ENCODE measurements around the gene GPS1. TPM values are rescaled to one million over a fixed set of nuclear protein-coding genes. Genes with fewer than 3 reads are reported as not detected.

The GPS1 gene
- total and polyA plus RNA-seq, 9 of the 15 experiments (the other 6 are each of a cell fraction or from before 2014, with no cell fraction given), result 3.1 to 167 (median 69.9) TPM

DNA sequence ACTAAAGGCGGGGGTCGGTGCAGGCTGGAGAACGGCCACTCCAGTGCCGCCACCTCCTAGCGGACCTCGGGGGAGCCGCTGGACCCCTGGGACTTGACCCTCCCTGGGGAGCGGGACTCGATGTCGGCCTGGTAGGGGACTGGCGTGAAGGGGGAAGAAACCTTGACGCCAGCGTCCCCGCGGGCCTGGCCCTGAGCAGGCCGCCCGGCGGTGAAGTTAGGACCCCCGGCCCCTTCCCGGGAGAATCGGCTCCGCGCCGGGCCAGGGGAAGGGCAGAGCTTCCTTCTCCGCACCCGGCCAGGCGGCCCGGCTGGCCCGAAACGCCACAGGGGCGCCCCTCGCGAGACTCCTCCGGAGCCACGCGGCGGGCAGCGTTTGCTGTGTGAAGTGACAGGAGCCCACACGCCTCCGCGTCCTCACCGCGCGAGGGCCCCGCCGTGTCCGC, 13.5 kb downstream of the GPS1 start (continued):
- peak; percentile 44 for TF ChIP-seq RBFOX2 (IDR thresholded peaks at IDR 0.05; ENCODE audit: low read depth, low read length)
- TF ChIP-seq, protein P1, sequence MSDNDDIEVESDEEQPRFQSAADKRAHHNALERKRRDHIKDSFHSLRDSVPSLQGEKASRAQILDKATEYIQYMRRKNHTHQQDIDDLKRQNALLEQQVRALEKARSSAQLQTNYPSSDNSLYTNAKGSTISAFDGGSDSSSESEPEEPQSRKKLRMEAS (CRISPR knock-in tag; IDR thresholded peaks at IDR 0.05), result peak; percentile 19; the same call in 1 of the 2 replicates
- no peak for TF ChIP-seq ZNF311 (CRISPR knock-in tag; IDR thresholded peaks at IDR 0.05)
- TF ChIP-seq FOSL1 (tag; conservative IDR thresholded peaks at IDR 0.05), result 0 out of 2 replicates have a peak, but pooled peaks have one; percentile 0
- no peak for TF ChIP-seq PYGO2 (tag; IDR thresholded peaks at IDR 0.05)
- TF ChIP-seq PURB (CRISPR knock-in tag; IDR thresholded peaks at IDR 0.05; ENCODE audit: low read depth), result no peak
- TF ChIP-seq, protein P2, sequence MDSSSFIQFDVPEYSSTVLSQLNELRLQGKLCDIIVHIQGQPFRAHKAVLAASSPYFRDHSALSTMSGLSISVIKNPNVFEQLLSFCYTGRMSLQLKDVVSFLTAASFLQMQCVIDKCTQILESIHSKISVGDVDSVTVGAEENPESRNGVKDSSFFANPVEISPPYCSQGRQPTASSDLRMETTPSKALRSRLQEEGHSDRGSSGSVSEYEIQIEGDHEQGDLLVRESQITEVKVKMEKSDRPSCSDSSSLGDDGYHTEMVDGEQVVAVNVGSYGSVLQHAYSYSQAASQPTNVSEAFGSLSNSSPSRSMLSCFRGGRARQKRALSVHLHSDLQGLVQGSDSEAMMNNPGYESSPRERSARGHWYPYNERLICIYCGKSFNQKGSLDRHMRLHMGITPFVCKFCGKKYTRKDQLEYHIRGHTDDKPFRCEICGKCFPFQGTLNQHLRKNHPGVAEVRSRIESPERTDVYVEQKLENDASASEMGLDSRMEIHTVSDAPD (CRISPR knock-in tag; IDR thresholded peaks at IDR 0.05), result no peak
- 0 out of 2 replicates have a peak, but pooled peaks have one; percentile 23 for TF ChIP-seq ZC3H4 (CRISPR knock-in tag; IDR thresholded peaks at IDR 0.05; ENCODE audit: borderline replicate concordance)
- TF ChIP-seq, protein P3, sequence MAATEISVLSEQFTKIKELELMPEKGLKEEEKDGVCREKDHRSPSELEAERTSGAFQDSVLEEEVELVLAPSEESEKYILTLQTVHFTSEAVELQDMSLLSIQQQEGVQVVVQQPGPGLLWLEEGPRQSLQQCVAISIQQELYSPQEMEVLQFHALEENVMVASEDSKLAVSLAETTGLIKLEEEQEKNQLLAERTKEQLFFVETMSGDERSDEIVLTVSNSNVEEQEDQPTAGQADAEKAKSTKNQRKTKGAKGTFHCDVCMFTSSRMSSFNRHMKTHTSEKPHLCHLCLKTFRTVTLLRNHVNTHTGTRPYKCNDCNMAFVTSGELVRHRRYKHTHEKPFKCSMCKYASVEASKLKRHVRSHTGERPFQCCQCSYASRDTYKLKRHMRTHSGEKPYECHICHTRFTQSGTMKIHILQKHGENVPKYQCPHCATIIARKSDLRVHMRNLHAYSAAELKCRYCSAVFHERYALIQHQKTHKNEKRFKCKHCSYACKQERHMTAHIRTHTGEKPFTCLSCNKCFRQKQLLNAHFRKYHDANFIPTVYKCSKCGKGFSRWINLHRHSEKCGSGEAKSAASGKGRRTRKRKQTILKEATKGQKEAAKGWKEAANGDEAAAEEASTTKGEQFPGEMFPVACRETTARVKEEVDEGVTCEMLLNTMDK (IDR thresholded peaks at IDR 0.05; ENCODE audit: borderline replicate concordance, insufficient read depth, low read depth, low read length, poor library complexity, severe bottlenecking), result peak; percentile 27
- TF ChIP-seq HMGN3 (IDR thresholded peaks at IDR 0.05; ENCODE audit: borderline replicate concordance, extremely low read depth, insufficient read length, low read depth, low read length), result no peak
- peak; percentile 56 for TF ChIP-seq ZFX (CRISPR knock-in tag; IDR thresholded peaks at IDR 0.05)
- no peak for TF ChIP-seq SMAD1 (IDR thresholded peaks at IDR 0.05; ENCODE audit: low read depth, low read length, partially characterized antibody)
- no peak for TF ChIP-seq LARP7 (IDR thresholded peaks at IDR 0.05)
- TF ChIP-seq GABPA (tag; conservative IDR thresholded peaks at IDR 0.05; ENCODE audit: low read depth), result 0 out of 2 replicates have a peak, but pooled peaks have one; percentile 79
- TF ChIP-seq RBM22 (IDR thresholded peaks at IDR 0.05; ENCODE audit: low read depth, low read length, poor library complexity, severe bottlenecking), result no peak
- peak; percentile 78 for TF ChIP-seq SAP30 (IDR thresholded peaks at IDR 0.05; ENCODE audit: borderline replicate concordance, insufficient read depth, low read depth, low read length, poor library complexity, severe bottlenecking)
- peak; percentile 43; the same call in 1 of the 2 replicates for TF ChIP-seq NKRF (IDR thresholded peaks at IDR 0.05; ENCODE audit: borderline replicate concordance)
- no peak for TF ChIP-seq NR2C2 (CRISPR knock-in tag; IDR thresholded peaks at IDR 0.05)
- 0 out of 2 replicates have a peak, but pooled peaks have one; percentile 96 for TF ChIP-seq NR2C2 (tag; IDR thresholded peaks at IDR 0.05)
- no peak for TF ChIP-seq ZNF444 (CRISPR knock-in tag; IDR thresholded peaks at IDR 0.05)
- TF ChIP-seq POLR2G (IDR thresholded peaks at IDR 0.05; ENCODE audit: low read depth, low read length), result peak; percentile 81; the same call in 1 of the 2 replicates
- TF ChIP-seq POLR2AphosphoS5 (IDR thresholded peaks at IDR 0.05; ENCODE audit: control insufficient read depth, insufficient read depth, low read depth, low read length), result no peak
- no peak for TF ChIP-seq PHB (CRISPR knock-in tag; IDR thresholded peaks at IDR 0.05)

All from K562 (cell line).